Right atrium auricular region (tissue), 2 donors: ENCODE results near the gene SLC9A9. TPM values are rescaled to one million over a fixed set of nuclear protein-coding genes. Genes with fewer than 3 reads are reported as not detected.

Experiments
- DNase-seq: peaks from one replicate; pipeline ENCODE4 v3.0.0-alpha.2; 2019; ENCODE audit warnings: low spot score
- H3K27ac ChIP-seq, 2 donors: fragments of 200-600 bp; sonication (generic); 1 replicate in 1 of 2; 2 replicates in 1 of 2; pipeline ENCODE4 v1.5.1; 2016 to 2019
- H3K27me3 ChIP-seq, 2 donors: fragments of 200-600 bp; sonication (generic); one replicate each; pipeline versions ENCODE4 v1.5.1 to v1.6.0; 2017 to 2019
- H3K36me3 ChIP-seq: fragments of 200-600 bp; sonication (generic); one replicate; pipeline ENCODE4 v1.5.1; 2016
- H3K4me1 ChIP-seq, 2 donors: fragments of 200-600 bp; sonication (generic); one replicate each; pipeline versions ENCODE4 v1.5.1 to v1.6.0; 2017 to 2019
- H3K4me3 ChIP-seq, 2 donors: fragments of 200-600 bp; sonication (generic); 1 replicate in 1 of 2; 2 replicates in 1 of 2; pipeline ENCODE4 v1.5.1; 2017 to 2019; ENCODE audit warnings: mild to moderate bottlenecking in 1 of 2, moderate library complexity in 1 of 2
- H3K9me3 ChIP-seq, 2 donors: fragments of 200-600 bp; sonication (generic); one replicate each; pipeline ENCODE4 v1.5.1; 2019
- CTCF ChIP-seq, 2 donors: fragments of 200-600 bp; sonication (generic); IDR thresholded peaks; one replicate each; pipeline ENCODE4 v1.5.1; 2019; ENCODE audit warnings: antibody characterized with exemption in 2 of 2
- total RNA-seq, 2 donors: library from RNA; depleted of rRNA; stranded (reverse); fragments of >200 nt; gene quantifications; one replicate each; pipeline ENCODE4 v1.1.0, GENCODE V29; 2016

Gene SLC9A9
- total RNA-seq, 2 donors from 2014 or later = 3.1 to 4.2 TPM

- H3K36me3 ChIP-seq = no peaks in the 10 kb centered on the region
- no peaks in the 10 kb centered on the region for H3K27me3 ChIP-seq
- H3K4me1 ChIP-seq = no peaks in the 10 kb centered on the region
- H3K9me3 ChIP-seq = no peaks in the 10 kb centered on the region
- H3K27ac ChIP-seq = no peak overlapping the region
- no peak for TF ChIP-seq CTCF (IDR thresholded peaks at IDR 0.05)
- no peak overlapping the region for H3K4me3 ChIP-seq
- DNase-seq = no peak
These were observed 97.4 kb downstream of the SLC9A9 start for GRCh38 chr3:143750841-143751240.

GRCh38 chr3:143749926-143750325, 98.3 kb downstream of the SLC9A9 start:
- no peak for TF ChIP-seq CTCF (IDR thresholded peaks at IDR 0.05)
- H3K27me3 ChIP-seq = no peaks in the 10 kb centered on the region
- no peak for DNase-seq

GRCh38 chr3:143737065-143737464, 111.2 kb downstream of the SLC9A9 start:
- no peak for DNase-seq
- H3K4me3 ChIP-seq = no peak overlapping the region
- no peak overlapping the region for H3K27ac ChIP-seq
- H3K27me3 ChIP-seq = no peaks in the 10 kb centered on the region
- H3K9me3 ChIP-seq = peaks cover 0 to 22% of the 10 kb centered on the region in 2 donors
- TF ChIP-seq CTCF (IDR thresholded peaks at IDR 0.05) = no peak
- no peaks in the 10 kb centered on the region for H3K4me1 ChIP-seq
- no peaks in the 10 kb centered on the region for H3K36me3 ChIP-seq

More at GRCh38 chr3:143749926-143750325, 98.3 kb downstream of the SLC9A9 start:
- Histone ChIP-seq H3K27ac (no peak overlapping the region), H3K9me3 (no peaks in the 10 kb centered on the region), H3K36me3 (no peaks in the 10 kb centered on the region), H3K4me1 (no peaks in the 10 kb centered on the region), H3K4me3 (no peak overlapping the region)

GRCh38 chr3:143736205-143736997, 111.9 kb downstream of the SLC9A9 start:
- Histone ChIP-seq H3K36me3 (no peaks in the 10 kb centered on the region), H3K9me3 (peaks cover 0 to 17% of the 10 kb centered on the region in 2 donors), H3K27ac (no peak overlapping the region), H3K27me3 (no peaks in the 10 kb centered on the region), H3K4me1 (no peaks in the 10 kb centered on the region), H3K4me3 (no peak overlapping the region)
- TF ChIP-seq CTCF (IDR thresholded peaks at IDR 0.05) = no peak
- no peak for DNase-seq

GRCh38 chr3:143731776-143732175, 116.5 kb downstream of the SLC9A9 start:
- H3K27me3 ChIP-seq = no peaks in the 10 kb centered on the region
- H3K36me3 ChIP-seq = no peaks in the 10 kb centered on the region
- no peaks in the 10 kb centered on the region for H3K4me1 ChIP-seq
- no peak for DNase-seq
- TF ChIP-seq CTCF (IDR thresholded peaks at IDR 0.05) = no peak
- H3K9me3 ChIP-seq = no peaks in the 10 kb centered on the region
- H3K4me3 ChIP-seq = no peak overlapping the region
- no peak overlapping the region for H3K27ac ChIP-seq

- H3K9me3 ChIP-seq = no peaks in the 10 kb centered on the region
- DNase-seq = no peak
- no peaks in the 10 kb centered on the region for H3K36me3 ChIP-seq
- no peaks in the 10 kb centered on the region for H3K4me1 ChIP-seq
- no peak overlapping the region for H3K4me3 ChIP-seq
- TF ChIP-seq CTCF (IDR thresholded peaks at IDR 0.05) = no peak
- H3K27ac ChIP-seq = no peak overlapping the region
- no peaks in the 10 kb centered on the region for H3K27me3 ChIP-seq
These were observed 116.9 kb downstream of the SLC9A9 start for GRCh38 chr3:143731320-143731719.
